Epidermal melanocyte (primary cell): ENCODE data around the gene MYO15A.

Experiments used
- DNase-seq: peaks from one replicate; pipeline ENCODE4 v3.0.0; 2011; ENCODE audit warnings: low spot score; ENCODE audit not compliant: insufficient read length

The MYO15A gene, protein sequence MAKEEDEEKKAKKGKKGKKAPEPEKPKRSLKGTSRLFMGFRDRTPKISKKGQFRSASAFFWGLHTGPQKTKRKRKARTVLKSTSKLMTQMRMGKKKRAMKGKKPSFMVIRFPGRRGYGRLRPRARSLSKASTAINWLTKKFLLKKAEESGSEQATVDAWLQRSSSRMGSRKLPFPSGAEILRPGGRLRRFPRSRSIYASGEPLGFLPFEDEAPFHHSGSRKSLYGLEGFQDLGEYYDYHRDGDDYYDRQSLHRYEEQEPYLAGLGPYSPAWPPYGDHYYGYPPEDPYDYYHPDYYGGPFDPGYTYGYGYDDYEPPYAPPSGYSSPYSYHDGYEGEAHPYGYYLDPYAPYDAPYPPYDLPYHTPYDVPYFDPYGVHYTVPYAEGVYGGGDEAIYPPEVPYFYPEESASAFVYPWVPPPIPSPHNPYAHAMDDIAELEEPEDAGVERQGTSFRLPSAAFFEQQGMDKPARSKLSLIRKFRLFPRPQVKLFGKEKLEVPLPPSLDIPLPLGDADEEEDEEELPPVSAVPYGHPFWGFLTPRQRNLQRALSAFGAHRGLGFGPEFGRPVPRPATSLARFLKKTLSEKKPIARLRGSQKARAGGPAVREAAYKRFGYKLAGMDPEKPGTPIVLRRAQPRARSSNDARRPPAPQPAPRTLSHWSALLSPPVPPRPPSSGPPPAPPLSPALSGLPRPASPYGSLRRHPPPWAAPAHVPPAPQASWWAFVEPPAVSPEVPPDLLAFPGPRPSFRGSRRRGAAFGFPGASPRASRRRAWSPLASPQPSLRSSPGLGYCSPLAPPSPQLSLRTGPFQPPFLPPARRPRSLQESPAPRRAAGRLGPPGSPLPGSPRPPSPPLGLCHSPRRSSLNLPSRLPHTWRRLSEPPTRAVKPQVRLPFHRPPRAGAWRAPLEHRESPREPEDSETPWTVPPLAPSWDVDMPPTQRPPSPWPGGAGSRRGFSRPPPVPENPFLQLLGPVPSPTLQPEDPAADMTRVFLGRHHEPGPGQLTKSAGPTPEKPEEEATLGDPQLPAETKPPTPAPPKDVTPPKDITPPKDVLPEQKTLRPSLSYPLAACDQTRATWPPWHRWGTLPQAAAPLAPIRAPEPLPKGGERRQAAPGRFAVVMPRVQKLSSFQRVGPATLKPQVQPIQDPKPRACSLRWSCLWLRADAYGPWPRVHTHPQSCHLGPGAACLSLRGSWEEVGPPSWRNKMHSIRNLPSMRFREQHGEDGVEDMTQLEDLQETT (N-terminal part only)

DNA sequence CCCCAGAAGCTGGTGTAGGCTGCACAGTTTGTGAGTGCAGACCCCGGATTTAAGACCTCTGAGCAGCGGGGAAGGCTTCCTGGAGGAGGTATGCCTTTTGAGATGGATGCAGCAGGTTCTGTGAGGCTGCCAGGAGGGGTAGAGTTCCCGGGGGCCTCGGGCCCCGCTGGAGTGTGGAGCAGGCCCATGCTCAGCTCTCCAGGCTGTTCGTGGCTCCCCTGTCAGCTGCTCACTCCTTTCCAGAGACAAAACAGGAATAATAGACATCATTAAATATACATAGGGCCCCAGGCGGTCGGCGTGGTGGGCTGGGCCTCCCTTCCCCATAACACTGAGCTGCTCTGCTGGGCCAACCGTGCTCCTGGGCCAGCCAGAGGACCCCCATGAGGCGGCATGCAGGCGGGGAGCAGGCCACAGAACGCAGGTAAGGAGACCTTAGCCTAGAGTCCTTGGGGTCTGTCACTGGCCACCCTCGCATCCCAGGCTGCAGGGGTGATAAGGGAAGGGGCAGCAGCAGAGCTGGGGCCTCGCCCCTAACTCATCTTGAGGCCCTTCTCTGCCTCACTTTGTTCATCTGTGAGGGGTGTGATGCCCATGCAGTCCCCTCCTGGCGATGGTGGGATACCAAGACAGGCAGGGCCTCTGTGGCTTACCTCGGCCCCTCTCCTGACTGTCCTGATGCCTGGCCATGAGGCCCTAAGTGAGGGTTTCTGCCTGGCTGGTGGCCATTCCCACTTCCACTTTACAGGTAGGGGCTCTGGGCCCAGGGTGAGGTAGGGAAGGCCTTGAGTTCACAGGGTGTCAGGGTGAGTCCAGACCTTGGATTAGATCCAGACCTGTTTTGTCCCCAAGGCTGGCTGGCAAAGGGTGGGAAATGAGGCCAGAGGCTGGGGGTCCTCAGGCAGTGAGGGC is at the start of gene MYO15A:
MYO15A (plus strand) TSS at position 356 of the 912 bp plus-strand sequence. CDS start 10,045 bp downstream, outside the sequence.
- DNase-seq: no peak

DNA sequence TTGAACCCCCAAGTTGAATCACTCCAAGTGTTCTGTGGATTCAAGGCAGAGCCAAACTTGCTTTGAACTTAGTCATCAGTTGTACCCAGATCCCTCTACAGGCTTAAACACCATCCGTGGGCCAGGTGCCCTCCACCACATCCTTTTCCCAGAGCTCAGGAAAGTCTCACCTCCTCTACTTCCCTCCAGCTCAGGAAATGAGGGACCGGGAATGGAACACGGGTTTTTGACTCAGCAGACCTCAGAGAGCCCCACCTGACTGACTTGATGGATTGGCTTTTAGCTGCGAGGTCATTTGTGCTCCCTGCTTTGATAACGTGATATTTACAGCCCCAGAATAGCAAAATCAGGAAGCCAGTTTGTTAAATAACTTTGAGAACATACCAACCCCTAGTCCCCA is 49.3 kb upstream of the MYO15A start:
- DNase-seq: no peak

DNA sequence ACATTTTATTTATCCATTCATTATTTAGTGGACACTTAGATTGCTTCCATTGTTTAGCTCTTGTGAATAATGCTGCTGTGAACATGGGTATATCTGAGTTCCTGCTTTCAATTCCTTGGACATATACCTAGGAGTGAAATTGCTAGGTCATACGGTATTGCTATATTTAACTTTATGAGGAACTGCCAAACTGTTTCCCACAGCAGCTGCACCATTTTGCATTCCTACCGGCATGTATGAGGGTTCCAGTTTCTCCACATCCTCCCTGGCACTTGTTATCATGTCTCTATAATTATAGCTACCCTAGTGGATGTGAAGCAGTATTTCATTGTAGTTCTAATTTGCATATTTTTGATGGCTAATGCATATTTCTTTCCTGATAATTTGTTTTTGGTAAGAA is 44.5 kb upstream of the MYO15A start:
- DNase-seq: no peak

DNA sequence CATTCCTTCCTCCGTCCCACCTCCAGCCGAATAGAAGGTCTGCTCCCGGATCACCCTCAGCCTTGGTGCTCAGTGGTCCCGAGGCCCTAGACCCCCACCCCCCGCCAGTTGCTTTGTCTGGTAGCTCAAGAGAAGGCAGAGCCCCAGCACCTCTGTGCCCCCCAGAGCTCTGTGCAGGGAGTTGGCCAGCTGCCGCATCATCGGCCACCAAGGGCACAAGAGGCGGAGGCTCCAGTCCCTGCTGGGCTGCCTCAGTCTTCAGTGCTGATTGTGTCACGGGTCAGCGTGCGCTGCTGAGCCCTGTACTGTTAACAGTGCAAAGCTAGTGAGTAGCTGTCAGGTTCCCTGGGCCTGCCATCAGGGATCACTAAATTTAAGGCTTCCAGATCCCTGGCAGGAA is 43.0 kb upstream of the MYO15A start:
- no peak for DNase-seq

DNA sequence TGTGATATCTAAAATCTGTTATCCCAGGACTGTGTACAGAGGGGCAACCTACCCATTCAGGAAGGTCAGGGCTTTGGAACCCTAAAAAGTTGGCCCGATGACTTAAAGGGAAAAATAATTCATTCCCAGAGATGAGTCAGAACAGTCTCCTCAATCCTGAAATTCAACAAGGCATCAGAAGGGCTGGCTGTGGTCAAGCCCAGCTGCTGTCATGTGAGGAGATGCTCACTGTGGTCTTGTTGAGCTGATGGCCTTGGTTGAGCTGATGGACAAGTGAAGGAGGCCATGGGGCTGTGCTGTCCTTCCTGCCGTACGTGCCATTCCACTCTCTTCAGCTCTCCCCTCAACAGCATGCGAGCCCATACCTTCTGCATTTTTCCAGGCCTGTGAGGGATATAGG is 41.7 kb upstream of the MYO15A start:
- DNase-seq: no peak

DNA sequence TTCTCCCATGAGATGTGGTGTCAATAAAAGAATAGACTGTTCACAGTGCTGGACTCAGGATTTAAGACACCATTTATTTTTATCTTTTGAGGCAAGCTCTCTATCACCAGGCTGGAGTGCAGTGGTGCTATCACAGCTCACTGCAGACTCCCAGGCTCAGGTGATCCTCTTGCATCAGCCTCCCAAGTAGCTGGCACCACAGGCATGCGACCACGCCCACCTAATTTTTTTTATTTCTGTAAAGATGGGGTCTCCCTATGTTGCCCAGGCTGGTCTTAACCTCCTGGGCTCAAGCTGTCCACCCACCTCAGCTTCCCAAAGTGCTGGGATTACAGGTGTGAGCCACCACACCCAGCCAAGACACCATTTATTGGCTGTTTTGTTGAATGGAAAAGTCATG is 39.5 kb upstream of the MYO15A start:
- DNase-seq: no peak

DNA sequence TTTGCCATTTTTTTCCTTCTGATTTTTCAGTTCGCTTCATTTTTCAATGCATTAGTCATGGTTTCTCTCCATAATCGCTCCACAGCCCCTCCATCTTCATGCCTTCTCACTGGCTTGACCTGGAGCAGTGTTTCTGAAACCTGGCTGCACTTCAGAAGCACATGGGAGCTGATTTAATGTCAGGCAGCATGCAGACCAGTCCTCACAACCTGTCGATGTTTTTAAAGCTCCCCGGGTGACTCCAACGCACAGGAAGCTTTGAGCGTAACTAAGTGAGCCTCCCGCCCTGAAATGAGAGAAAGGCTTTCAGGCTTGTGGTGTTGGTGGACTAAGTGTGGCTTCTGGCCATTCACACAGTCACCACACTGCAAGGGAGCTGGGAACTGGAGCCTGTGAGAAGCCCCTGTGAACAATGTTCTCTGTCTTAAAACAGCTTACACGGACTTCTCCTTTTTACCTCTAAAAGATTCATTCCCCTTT is 37.7 kb upstream of the MYO15A start:
- no peak for DNase-seq

DNA sequence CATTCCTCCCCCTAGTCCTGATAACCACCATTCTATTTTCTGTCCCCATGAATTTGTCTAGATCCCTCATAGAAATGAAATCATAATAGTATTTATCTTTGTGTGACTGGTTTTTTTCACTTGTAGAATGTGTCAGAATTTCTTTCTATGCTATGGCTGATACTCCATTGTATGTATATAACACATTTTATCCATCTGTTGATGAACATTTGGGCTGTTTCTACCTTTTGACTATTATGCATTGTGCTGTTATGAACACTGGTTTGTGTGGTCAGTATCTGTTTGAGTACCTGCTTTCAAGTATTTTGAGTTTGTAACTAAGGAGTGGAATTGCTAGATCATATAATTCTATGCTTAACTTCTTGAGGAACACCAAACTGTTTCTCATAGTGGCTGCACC is 36.8 kb upstream of the MYO15A start:
- no peak for DNase-seq

DNA sequence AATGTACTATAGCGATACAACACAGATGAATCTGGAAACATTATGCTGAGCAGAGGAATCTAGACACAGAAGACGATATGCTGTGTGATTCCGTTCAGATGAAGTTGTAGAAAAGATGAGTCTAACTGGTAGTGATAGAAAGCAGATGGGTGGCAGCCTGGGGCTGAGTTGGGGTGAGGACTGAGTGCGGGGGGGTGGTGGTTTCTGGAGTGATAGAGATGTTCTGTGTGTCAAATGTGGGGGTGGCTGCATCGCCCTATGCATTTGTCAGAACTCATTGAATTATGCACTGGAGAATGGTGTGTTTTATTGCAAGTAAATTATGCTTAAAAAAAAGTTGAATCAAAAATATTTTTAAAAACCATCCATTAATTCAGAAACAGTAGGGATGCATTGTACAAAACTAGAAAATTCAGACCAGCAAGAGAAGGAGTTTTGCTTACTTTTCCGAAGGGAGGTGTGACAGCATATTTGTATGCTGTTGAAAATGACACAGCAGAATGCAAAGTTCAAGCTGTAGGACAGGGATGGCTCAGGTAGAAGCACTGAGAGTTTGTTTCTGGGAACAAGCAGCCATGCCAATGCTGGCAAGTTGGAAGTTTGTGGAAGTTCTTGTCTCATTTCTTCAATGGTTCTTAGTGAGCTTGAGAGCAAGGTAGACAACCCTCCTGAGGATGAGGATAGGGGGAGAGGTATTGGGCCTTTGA is 33.8 kb upstream of the MYO15A start:
- DNase-seq: no peak

DNA sequence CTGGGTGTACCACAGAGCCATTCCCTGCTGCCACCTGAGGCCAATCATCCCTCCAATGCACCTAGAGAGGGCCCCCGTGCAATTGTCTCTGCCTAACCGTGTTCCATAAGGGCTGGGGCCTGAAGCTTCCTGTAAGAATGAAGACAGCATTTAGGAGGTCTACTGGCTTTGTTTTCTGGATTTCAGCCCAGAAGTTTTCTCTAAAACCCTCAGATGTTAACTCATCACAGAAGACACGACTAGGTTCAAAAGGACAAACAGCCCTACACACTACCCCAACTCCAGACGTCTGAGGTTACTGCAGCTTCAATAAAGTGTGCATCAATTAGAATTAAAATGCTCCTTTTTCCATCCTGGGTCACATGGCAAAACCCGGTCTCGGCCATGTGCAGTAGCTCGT is 31.6 kb upstream of the MYO15A start:
- no peak for DNase-seq

DNA sequence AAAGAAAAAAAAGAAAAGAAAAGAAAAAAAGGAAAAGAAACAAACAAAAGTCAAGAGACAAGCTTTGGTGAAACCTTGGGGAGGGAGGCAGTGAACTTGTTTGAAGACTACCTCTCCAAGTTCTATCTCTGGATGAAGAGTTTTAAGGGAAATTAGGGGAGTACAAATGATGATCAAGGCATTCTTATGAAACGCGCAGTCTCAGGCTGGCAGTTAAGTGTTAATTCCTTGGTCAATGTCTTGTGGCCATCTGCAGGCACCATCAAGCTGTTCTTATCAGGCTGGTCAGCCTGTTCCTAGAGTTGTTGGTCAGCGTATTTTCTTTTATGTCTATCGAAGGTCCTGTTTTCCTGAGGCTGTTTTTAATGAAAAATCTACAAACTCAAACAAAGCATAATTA is 29.0 kb upstream of the MYO15A start:
- DNase-seq: no peak

DNA sequence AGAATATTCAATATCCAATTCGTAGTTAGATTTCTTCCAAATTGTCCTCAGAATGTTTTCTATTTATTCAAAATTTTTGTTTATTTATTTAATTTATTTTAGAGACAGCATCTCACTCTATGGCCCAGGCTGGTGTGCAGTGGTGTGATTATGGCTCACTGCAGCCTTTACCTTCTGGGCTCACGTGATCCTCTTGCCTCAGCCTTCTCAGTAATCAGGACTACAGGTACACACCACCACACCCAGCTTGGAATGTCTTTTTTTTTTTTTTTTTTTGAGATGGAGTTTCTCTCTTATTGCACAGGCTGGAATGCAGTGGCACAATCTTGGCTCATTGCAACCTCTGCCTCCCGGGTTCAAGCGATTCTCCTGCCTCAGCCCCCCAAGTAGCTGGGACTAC is 24.3 kb upstream of the MYO15A start:
- no peak for DNase-seq

DNA sequence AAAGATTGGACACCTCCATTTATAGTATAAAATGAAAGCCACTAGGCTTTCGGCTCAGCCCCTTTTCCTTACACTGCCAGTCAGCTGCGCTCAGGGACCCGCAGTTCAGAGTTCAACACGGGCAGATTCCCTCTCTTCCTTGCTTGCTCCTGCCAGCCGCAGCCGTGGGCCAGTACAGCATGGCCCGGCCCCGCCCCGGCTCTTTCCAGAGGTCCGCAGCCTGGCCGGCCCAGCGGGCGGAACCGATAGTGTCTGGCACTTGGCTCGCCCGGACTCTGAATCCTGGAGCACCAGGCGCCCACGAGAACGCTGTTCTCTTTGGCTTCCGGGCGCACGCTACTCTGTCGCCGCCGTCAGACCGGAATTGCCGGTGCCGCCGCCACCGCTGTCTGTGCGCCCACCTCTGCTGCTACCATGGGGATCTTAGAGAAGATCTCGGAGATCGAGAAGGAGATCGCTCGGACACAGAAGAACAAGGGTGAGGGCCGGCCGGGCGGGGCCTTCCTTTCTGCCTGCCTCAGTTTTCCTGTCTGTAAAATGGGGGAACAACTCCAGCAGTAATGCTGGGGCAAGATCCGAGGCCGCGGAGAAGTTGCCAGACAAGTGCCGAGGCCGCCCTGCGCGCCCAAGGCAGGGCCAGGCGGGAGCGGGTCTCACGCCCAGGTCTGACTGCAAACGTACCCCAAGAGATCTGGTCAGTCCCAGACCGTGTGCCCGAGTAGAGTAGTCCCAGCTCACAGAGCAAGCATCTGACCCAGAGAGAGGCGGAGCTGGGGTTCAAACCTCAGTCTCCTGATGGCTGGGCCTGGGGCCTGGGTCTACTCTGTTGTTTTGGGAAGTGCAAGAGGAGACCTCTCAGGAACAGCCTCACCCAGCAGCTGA is 20.7 kb upstream of the MYO15A start, which contains the start of gene DRG2:
DRG2 (plus strand) TSS at position 339 of the 882 bp plus-strand sequence; CDS start at position 415, 76 bp downstream.
- peak; percentile 90 for DNase-seq

DNA sequence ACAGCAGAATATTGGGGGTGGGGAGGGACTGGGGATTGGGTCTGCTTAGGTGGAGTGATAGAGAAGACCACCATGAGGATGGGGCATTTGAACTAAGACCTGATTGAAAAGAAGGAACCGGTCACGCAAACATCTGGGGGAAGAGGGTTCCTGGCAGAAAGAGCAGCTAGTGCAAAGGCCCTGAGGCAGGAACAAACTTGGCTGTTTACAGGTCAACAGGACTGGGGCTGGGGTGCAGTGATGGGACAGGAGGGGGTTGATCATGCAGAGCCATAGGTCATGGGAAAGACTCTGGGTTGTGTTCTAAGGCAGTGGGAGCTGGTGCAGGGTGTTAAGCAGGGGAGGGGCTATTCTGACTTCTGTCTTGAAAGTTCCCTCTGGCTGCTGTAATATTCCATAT is 18.9 kb upstream of the MYO15A start:
- DNase-seq: no peak

DNA sequence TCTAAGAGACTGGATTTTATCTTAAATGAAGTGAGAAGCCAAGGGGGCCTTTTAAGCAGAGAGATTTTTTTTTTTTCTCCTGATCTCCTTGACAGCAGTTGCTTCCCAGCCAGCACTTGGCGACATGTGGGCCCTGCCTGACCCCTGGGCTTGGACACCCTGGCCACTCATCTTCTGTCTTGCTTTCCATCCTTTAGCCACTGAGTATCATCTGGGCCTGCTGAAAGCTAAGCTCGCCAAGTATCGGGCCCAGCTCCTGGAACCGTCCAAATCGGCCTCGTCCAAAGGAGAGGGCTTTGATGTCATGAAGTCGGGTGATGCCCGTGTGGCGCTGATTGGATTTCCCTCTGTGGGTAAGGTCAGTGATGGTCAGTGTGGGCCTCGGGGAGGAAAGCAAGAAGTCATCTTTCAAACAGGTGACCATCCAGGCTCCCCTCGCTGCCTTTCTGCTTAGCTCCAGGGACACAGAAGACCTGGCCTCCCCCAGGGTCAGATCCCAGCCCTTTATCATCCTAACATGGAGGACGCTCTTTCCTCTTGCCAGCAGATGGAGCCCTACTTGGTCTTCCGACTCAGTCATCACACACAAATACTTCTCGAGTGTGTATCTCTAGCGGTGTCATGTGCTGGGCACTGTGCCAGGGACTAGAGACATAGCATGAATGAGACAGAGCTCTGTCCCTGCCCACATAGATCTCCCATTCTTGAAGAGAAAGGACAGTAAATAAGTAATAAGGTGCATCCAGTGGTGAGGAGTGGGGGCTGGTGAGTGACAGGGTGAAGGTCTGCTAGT is 14.7 kb upstream of the MYO15A start:
- DNase-seq: no peak

DNA sequence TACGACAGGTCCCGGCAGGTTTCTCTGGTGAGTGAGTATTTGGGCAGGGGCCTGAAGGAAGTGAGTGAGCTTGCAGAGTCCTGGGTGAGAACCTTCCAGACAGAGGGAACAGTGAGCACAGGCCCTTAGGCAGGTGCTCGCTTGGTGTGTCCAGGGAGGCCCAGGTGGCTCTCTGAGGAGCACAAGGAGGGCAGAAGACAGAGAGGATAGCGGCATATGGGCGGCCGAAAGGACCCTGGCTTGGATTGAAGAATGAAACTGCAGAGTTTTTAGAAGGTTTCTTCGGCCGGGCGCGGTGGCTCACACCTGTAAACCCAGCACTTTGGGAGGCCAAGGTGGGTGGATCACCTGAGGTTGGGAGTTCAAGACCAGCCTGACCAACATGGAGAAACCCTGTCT is 14.1 kb upstream of the MYO15A start:
- DNase-seq: no peak

DNA sequence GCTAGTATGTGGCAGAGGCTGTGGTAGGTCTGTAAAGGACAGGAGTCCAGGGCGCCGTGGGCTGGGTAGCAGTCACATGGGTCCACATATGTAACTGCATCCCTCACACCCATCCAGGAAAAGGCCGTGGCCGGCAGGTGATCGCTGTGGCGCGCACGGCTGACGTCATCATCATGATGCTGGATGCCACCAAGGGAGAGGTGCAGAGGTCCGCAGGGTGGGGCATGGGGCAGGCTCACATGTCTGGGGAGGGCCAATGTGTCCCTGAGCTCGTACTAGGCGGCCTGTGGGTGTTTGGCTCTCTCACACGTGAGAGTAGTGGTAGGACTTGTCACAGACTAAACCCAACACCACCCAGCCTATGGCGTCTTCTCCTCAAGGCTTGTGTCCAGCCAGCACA is 9.0 kb upstream of the MYO15A start:
- DNase-seq: no peak

DNA sequence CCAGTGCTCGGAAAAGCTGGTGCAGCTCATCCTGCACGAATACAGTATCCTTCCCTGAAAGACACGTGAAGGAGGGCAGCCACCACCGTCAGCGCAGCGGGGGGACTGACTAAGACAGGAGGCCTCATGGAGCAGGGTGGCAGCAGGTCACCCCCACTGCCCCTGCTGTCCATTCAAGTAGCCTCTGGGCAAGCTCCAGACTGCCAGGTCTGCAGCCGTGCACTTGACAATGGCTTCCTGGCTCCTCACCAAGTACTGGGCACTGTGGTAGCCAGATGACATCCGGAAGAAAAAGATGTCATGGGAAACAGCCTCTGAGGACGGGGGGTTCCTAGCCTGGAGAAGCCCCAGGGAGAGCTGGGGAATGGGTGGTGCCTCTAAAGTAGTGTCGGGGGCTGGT is 7.9 kb upstream of the MYO15A start:
- no peak for DNase-seq
